ENCODE data around the gene SDK2. TPM values are rescaled to one million over a fixed set of nuclear protein-coding genes. Genes with fewer than 3 reads are reported as not detected.
A peak's percentile ranks its signal among the peaks of the same experiment; 100 is the strongest.
"Not testable (repeated sequence)": the region's sequence is repeated elsewhere in the genome, so short reads cannot be mapped to it uniquely, and the experiment has no call there.

Gene SDK2
- total and polyA plus RNA-seq, 11 donors: 0.84 to 4.0 (median 2.6) TPM

DNA sequence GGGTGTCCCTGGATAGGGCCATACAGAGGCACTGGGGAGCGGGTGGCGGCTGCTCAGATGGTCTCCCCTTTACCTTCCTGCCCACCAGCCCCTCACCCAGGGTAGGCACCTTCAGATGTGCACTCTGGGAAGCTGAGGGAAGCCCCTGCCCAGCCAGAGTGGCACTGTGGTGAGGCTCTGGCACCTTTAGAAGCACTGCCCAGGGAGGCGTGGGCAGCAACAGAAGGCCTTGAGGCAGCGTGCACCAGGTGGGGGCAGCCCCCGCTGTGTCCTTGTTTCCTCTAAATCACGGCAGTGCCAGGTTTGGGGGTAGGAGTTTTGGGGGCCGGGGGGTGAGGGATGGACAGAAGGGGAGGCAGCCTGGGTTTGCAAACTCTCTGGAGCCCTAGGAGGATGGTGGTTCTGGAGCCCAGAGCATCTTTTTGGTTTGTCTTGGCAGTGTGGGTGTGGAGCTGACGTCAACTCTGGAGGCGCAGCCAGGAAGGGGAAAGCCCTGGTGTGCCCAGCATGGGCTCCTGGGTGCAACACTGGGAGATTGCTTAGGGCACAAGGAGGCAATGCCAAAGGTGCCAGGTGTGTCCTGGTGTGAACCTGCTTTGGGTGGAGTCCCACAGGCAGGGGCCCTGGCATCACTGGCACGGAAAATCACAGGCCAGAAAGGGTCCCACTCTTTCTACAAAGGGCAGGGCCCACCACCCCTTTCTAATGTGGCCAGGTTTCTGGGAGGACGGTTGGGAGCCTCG is 309.3 kb downstream of the SDK2 start:
- DNase-seq (no peak), ATAC-seq (no peak)
- WGBS, 4 donors: 84 to 87% (median 85%) methylated on average over 11 to 12 of the region's 12 CpGs
- Histone ChIP-seq H3K4me1 (peaks cover 0 to 12% (median 0%) of the 10 kb centered on the region in 12 donors), H3K27me3 (no peaks in the 10 kb centered on the region), H3K36me3 (no peaks in the 10 kb centered on the region), H3K9me3 (no peaks in the 10 kb centered on the region), H3K27ac (no peak overlapping the region), H3K4me3 (no peak overlapping the region)
- intact Hi-C loops (cut with DNase I): no loop called here
- TF ChIP-seq, protein P1, sequence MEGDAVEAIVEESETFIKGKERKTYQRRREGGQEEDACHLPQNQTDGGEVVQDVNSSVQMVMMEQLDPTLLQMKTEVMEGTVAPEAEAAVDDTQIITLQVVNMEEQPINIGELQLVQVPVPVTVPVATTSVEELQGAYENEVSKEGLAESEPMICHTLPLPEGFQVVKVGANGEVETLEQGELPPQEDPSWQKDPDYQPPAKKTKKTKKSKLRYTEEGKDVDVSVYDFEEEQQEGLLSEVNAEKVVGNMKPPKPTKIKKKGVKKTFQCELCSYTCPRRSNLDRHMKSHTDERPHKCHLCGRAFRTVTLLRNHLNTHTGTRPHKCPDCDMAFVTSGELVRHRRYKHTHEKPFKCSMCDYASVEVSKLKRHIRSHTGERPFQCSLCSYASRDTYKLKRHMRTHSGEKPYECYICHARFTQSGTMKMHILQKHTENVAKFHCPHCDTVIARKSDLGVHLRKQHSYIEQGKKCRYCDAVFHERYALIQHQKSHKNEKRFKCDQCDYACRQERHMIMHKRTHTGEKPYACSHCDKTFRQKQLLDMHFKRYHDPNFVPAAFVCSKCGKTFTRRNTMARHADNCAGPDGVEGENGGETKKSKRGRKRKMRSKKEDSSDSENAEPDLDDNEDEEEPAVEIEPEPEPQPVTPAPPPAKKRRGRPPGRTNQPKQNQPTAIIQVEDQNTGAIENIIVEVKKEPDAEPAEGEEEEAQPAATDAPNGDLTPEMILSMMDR (IDR thresholded peaks at IDR 0.05): no peak
- TF ChIP-seq POLR2A (IDR thresholded peaks at IDR 0.05): no peak

- H3K27ac ChIP-seq; intact Hi-C loops (cut with DNase I); ATAC-seq; H3K36me3 ChIP-seq; DNase-seq; H3K4me3 ChIP-seq; H3K27me3 ChIP-seq; H3K9me3 ChIP-seq: not testable (repeated sequence)
- WGBS, 4 donors: 88 to 95% (median 90%) methylated on average over 9 of the region's 9 CpGs
- H3K4me1 ChIP-seq: peaks cover 0 to 12% (median 0%) of the 10 kb centered on the region in 12 donors
These were observed 310.8 kb downstream of the SDK2 start for GRCh38 chr17:73333445-73333844.

DNA sequence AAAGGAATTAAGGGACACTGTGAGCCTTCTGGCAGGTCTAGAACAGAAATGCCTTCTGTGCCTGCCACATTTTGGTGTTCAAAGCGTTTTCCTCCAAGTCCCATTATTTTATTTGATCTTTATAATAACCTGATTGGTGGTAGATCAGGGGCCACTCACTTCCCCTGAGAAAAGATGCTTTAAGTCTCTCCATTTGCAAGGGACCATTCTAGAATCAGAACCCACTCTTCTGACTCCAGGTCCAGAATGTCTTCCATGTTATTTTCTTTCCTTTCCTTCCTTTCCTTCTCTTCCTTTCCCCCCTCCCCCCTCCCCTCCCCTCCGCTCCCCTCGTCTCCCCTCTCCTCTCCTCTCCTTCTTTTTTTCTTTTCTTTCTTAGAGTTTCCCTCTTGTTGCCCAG is 313.2 kb downstream of the SDK2 start:
- WGBS, 4 donors: 78 to 87% (median 82%) methylated on average over 3 of the region's 3 CpGs
- no peaks in the 10 kb centered on the region for H3K9me3 ChIP-seq
- intact Hi-C loops (cut with DNase I): no loop called here
- H3K36me3 ChIP-seq: no peaks in the 10 kb centered on the region
- ATAC-seq: no peak
- H3K4me3 ChIP-seq: no peak overlapping the region
- no peak overlapping the region for H3K27ac ChIP-seq
- DNase-seq: no peak
- H3K4me1 ChIP-seq: no peaks in the 10 kb centered on the region
- TF ChIP-seq, protein P1 (IDR thresholded peaks at IDR 0.05): no peak
- no peak for TF ChIP-seq POLR2A (IDR thresholded peaks at IDR 0.05)
- no peaks in the 10 kb centered on the region for H3K27me3 ChIP-seq

DNA sequence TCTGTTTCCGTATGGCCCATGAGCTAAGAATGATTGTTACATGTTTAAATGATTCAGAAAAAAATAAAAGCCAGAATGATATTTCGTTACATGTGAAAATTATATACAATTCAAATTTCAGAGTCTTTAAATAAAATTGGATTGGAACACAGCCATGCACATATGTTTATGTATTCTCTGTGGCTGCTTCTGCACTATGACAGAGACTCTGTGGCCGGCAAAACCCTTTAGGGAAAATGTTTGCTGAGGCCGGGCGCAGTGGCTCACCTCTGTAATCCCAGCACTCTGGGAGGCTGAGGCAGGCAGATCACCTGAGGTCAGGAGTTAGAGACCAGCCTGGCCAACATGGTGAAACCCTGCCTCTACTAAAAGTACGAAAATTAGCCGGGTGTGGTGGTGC is 316.6 kb downstream of the SDK2 start:
- intact Hi-C loops (cut with DNase I): no loop called here
- no peak for TF ChIP-seq POLR2A (IDR thresholded peaks at IDR 0.05)
- TF ChIP-seq, protein P1 (IDR thresholded peaks at IDR 0.05): no peak
- peaks cover 0 to 3% (median 0%) of the 10 kb centered on the region in 12 donors for H3K9me3 ChIP-seq
- H3K36me3 ChIP-seq: no peaks in the 10 kb centered on the region
- DNase-seq (no peak), ATAC-seq (no peak)
- peaks cover 0 to 19% (median 7%) of the 10 kb centered on the region in 12 donors for H3K4me1 ChIP-seq
- WGBS, 4 donors: 89 to 95% (median 94%) methylated on average over 7 of the region's 7 CpGs
- no peak overlapping the region for H3K27ac ChIP-seq
- H3K27me3 ChIP-seq: no peaks in the 10 kb centered on the region
- no peak overlapping the region for H3K4me3 ChIP-seq

GRCh38 chr17:73325527-73325842 is 318.8 kb downstream of the SDK2 start:
- Histone ChIP-seq H3K27ac (peak overlapping the region in 1 of 12 donors; percentile 33), H3K9me3 (peaks cover 0 to 4% (median 0%) of the 10 kb centered on the region in 12 donors), H3K36me3 (no peaks in the 10 kb centered on the region), H3K4me3 (no peak overlapping the region), H3K4me1 (peaks cover 0 to 28% (median 7%) of the 10 kb centered on the region in 12 donors), H3K27me3 (no peaks in the 10 kb centered on the region)
- ATAC-seq: peak in 3 of 4 donors; percentile 66 to 79 (median 67)
- peak in 2 of 5 donors; percentile 43 to 44 for DNase-seq
- intact Hi-C loops (cut with DNase I): no loop called here
- WGBS, 4 donors: 33 to 54% (median 46%) methylated on average over 4 of the region's 4 CpGs
- no peak for TF ChIP-seq POLR2A (IDR thresholded peaks at IDR 0.05)
- TF ChIP-seq, protein P1 (IDR thresholded peaks at IDR 0.05): peak in 4 of 12 donors; percentile 13 to 37 (median 19)
